ENCODE data around the gene ORM2.

ORM2 gene

DNA sequence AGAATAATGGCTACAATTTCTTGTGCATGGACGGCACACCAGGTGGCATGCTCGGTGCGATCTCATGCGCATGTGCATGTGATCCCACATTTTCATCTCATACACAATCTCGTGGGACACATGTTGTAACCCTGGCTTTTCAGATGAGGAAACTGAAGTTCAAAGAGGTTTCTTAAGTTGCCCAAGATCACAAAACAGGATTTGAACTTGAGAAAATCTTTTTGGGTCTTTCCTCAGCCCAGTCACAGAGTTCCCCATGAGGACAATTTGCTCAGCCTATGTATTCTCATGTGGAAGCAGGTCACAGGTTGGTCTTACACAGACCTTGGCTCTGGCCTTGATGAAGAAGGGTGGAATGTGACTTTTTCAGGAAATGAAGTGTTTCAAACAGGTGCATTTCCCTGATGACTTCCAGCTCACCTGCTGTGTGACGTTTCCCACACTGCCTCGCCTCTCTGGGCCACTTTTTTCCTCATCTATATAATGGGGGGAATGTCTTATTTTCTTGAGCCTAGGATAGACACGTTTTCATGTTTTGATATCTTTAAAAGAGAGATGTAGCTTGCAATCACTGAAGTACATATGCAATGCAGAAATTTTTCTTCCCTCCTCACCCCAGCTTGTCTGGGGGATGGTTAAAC lies 13.8 kb upstream of the ORM2 start:
- H2AFZ ChIP-seq (ENCODE audit: low read length) = no peak overlapping the region
- H3K9ac ChIP-seq (ENCODE audit: low read depth, low read length, poor library complexity, severe bottlenecking) = no peak overlapping the region
- H3K4me2 ChIP-seq (ENCODE audit: low read depth, low read length, poor library complexity, severe bottlenecking) = no peak overlapping the region
- H4K20me1 ChIP-seq (ENCODE audit: insufficient read depth, low read length, poor library complexity, severe bottlenecking) = no peaks in the 10 kb centered on the region
- H3K9me3 ChIP-seq (ENCODE audit: insufficient read depth, low read depth, low read length) = no peaks in the 10 kb centered on the region
- TF ChIP-seq, protein P1, sequence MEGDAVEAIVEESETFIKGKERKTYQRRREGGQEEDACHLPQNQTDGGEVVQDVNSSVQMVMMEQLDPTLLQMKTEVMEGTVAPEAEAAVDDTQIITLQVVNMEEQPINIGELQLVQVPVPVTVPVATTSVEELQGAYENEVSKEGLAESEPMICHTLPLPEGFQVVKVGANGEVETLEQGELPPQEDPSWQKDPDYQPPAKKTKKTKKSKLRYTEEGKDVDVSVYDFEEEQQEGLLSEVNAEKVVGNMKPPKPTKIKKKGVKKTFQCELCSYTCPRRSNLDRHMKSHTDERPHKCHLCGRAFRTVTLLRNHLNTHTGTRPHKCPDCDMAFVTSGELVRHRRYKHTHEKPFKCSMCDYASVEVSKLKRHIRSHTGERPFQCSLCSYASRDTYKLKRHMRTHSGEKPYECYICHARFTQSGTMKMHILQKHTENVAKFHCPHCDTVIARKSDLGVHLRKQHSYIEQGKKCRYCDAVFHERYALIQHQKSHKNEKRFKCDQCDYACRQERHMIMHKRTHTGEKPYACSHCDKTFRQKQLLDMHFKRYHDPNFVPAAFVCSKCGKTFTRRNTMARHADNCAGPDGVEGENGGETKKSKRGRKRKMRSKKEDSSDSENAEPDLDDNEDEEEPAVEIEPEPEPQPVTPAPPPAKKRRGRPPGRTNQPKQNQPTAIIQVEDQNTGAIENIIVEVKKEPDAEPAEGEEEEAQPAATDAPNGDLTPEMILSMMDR (conservative IDR thresholded peaks at IDR 0.05; ENCODE audit: low read length) = no peak
- TF ChIP-seq EZH2phosphoT487 (IDR thresholded peaks at IDR 0.05; ENCODE audit: borderline replicate concordance) = no peak
- H3K9me2 ChIP-seq (replicated peaks; ENCODE audit: low read depth, low read length) = no peaks in the 10 kb centered on the region
- no peaks in the 10 kb centered on the region for H3K36me3 ChIP-seq (ENCODE audit: insufficient read depth, low read length)
- H3K79me2 ChIP-seq (ENCODE audit: insufficient read depth, low read length) = no peaks in the 10 kb centered on the region
- H3F3A ChIP-seq (ENCODE audit: low read depth) = no peaks in the 10 kb centered on the region
- H3K27me3 ChIP-seq (ENCODE audit: insufficient read depth, low read length, poor library complexity, severe bottlenecking) = no peaks in the 10 kb centered on the region
- no peaks in the 10 kb centered on the region for H3K4me1 ChIP-seq (ENCODE audit: insufficient read depth, low read length, poor library complexity, severe bottlenecking)
- H3K4me3 ChIP-seq (ENCODE audit: low read length, poor library complexity, severe bottlenecking) = no peak overlapping the region

DNA sequence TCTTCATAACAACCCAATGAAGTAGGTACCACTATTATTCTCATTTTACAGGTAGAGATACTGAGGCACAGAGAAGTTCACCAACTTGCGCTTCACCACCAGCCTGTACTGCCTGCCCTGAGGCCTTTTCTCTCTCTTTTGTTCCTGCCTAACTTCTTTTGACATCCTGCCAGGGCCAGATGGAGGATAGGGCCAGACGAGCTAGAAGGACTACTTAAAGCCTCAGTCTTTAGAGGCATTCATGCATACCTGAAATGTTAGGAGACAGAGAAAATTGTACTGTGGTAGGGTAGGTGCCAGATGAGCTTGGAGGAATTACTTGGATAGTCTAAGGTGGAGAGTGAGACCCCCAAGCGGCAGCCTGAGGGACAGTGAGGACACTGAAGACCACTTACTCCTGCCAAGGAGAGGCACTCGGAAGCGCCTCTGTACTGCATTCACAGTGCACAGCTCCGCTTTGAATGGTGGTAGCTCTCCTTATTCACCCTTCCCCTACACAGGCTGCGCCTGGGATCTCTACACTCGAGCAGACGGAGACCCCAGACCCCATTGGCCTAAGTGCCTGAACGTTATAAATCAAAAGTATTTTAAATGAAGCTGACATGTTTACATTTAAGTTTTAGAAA lies 13.0 kb upstream of the ORM2 start:
- H3K27me3 ChIP-seq (ENCODE audit: insufficient read depth, low read length, poor library complexity, severe bottlenecking) = no peaks in the 10 kb centered on the region
- TF ChIP-seq, protein P1 (conservative IDR thresholded peaks at IDR 0.05; ENCODE audit: low read length) = no peak
- TF ChIP-seq EZH2phosphoT487 (IDR thresholded peaks at IDR 0.05; ENCODE audit: borderline replicate concordance) = no peak
- H3K4me1 ChIP-seq (ENCODE audit: insufficient read depth, low read length, poor library complexity, severe bottlenecking) = no peaks in the 10 kb centered on the region
- H3K79me2 ChIP-seq (ENCODE audit: insufficient read depth, low read length) = no peaks in the 10 kb centered on the region
- H3K9me3 ChIP-seq (ENCODE audit: insufficient read depth, low read depth, low read length) = no peaks in the 10 kb centered on the region
- H3K36me3 ChIP-seq (ENCODE audit: insufficient read depth, low read length) = no peaks in the 10 kb centered on the region
- H3K9me2 ChIP-seq (replicated peaks; ENCODE audit: low read depth, low read length) = no peaks in the 10 kb centered on the region
- H3K4me3 ChIP-seq (ENCODE audit: low read length, poor library complexity, severe bottlenecking) = no peak overlapping the region
- H3F3A ChIP-seq (ENCODE audit: low read depth) = no peaks in the 10 kb centered on the region
- no peak overlapping the region for H2AFZ ChIP-seq (ENCODE audit: low read length)
- no peak overlapping the region for H3K9ac ChIP-seq (ENCODE audit: low read depth, low read length, poor library complexity, severe bottlenecking)
- H4K20me1 ChIP-seq (ENCODE audit: insufficient read depth, low read length, poor library complexity, severe bottlenecking) = no peaks in the 10 kb centered on the region
- H3K4me2 ChIP-seq (ENCODE audit: low read depth, low read length, poor library complexity, severe bottlenecking) = no peak overlapping the region

DNA sequence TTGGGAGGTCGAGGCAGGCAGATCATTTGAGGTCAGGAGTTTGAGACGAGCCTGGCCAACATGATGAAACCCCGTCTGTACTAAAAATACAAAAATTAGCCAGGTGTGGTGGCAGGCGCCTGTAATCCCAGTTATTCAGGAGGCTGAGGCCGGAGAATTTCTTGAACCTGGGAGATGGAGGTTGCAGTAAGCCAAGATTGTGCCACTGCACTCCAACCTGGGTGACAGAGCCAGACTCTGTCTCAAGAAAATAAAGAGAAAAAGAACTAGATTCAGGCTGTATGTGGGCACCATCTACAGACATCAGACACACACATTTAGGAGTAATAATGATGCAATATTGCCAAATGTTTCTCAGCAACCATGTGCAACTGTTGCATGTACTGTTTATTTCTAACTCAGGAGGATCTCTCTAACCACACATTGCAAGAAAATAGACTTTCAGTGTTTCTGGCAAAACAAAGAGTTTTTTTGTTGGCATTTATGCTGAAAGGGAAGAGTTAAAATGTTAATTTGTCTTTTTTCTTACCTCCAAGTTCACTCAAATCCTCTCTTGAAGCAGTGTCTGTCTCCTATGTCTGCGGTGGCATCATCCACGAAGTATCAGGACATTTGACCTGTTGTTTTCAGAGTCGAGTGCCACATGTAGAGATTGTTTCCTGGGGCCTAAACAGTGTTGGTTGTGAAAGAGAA lies 11.9 kb upstream of the ORM2 start:
- no peak for TF ChIP-seq EZH2phosphoT487 (IDR thresholded peaks at IDR 0.05; ENCODE audit: borderline replicate concordance)
- TF ChIP-seq, protein P1 (conservative IDR thresholded peaks at IDR 0.05; ENCODE audit: low read length) = no peak
- no peak overlapping the region for H3K4me3 ChIP-seq (ENCODE audit: low read length, poor library complexity, severe bottlenecking)
- H3K36me3 ChIP-seq (ENCODE audit: insufficient read depth, low read length) = no peaks in the 10 kb centered on the region
- no peaks in the 10 kb centered on the region for H3K9me3 ChIP-seq (ENCODE audit: insufficient read depth, low read depth, low read length)
- H3K9ac ChIP-seq (ENCODE audit: low read depth, low read length, poor library complexity, severe bottlenecking) = no peak overlapping the region
- H3K4me2 ChIP-seq (ENCODE audit: low read depth, low read length, poor library complexity, severe bottlenecking) = no peak overlapping the region
- H4K20me1 ChIP-seq (ENCODE audit: insufficient read depth, low read length, poor library complexity, severe bottlenecking) = no peaks in the 10 kb centered on the region
- H3K9me2 ChIP-seq (replicated peaks; ENCODE audit: low read depth, low read length) = no peaks in the 10 kb centered on the region
- H3K27me3 ChIP-seq (ENCODE audit: insufficient read depth, low read length, poor library complexity, severe bottlenecking) = no peaks in the 10 kb centered on the region
- no peaks in the 10 kb centered on the region for H3K79me2 ChIP-seq (ENCODE audit: insufficient read depth, low read length)
- no peak overlapping the region for H2AFZ ChIP-seq (ENCODE audit: low read length)
- no peaks in the 10 kb centered on the region for H3K4me1 ChIP-seq (ENCODE audit: insufficient read depth, low read length, poor library complexity, severe bottlenecking)
- H3F3A ChIP-seq (ENCODE audit: low read depth) = no peaks in the 10 kb centered on the region

Measured in Loucy (cell line).